SK-N-SH treated with all-trans-retinoic acid at 6 μM for 48 hours (cell line): Measurements from ENCODE around the gene LYPD1.

Experiments
- ATAC-seq: fragments of 200-7000 bp; cut with Tn5 transposase; 3 replicates; pipeline ENCODE4 v1.9.1; 2020; ENCODE audit warnings: mild to moderate bottlenecking, moderate library complexity
- BACH2 ChIP-seq: fragments of 250-450 bp; sonication (Bioruptor Pico); IDR thresholded peaks from 2 replicates; pipeline ENCODE4 v1.9.0; 2021; ENCODE audit warnings: mild to moderate bottlenecking, borderline replicate concordance
- CSDC2 ChIP-seq: fragments of 250-450 bp; sonication (Bioruptor Pico); IDR thresholded peaks from 2 replicates; pipeline ENCODE4 v1.5.0; 2020; ENCODE audit warnings: mild to moderate bottlenecking, moderate library complexity
- ESRRG ChIP-seq: fragments of 250-450 bp; sonication (Bioruptor Pico); IDR thresholded peaks from 2 replicates; pipeline ENCODE4 v1.6.1; 2021; ENCODE audit warnings: mild to moderate bottlenecking
- GLIS3 ChIP-seq: fragments of 250-450 bp; sonication (Bioruptor Pico); IDR thresholded peaks from 2 replicates; pipeline ENCODE4 v1.5.0; 2020; ENCODE audit warnings: mild to moderate bottlenecking, moderate library complexity
- ISL1 ChIP-seq: fragments of 250-450 bp; sonication (Bioruptor Pico); IDR thresholded peaks from 2 replicates; pipeline ENCODE4 v2.1.2; 2022; ENCODE audit warnings: mild to moderate bottlenecking, moderate library complexity
- OSR1 ChIP-seq: fragments of 250-450 bp; sonication (Bioruptor Pico); IDR thresholded peaks from 2 replicates; pipeline ENCODE4 v1.8.0; 2022; ENCODE audit warnings: moderate library complexity, mild to moderate bottlenecking, inconsistent platforms
- PPARA ChIP-seq: fragments of 250-450 bp; sonication (Bioruptor Pico); IDR thresholded peaks from 2 replicates; pipeline ENCODE4 v1.5.0; 2020; ENCODE audit warnings: mild to moderate bottlenecking, borderline replicate concordance
- RARB ChIP-seq: fragments of 250-450 bp; sonication (Bioruptor Pico); IDR thresholded peaks from 2 replicates; pipeline ENCODE4 v1.8.0; 2021; ENCODE audit warnings: mild to moderate bottlenecking, moderate library complexity
- SNAI2 ChIP-seq: fragments of 250-450 bp; sonication (Bioruptor Pico); IDR thresholded peaks from 2 replicates; pipeline ENCODE4 v1.5.0; 2020; ENCODE audit warnings: mild to moderate bottlenecking, moderate library complexity
- TCF4 ChIP-seq: fragments of 250-450 bp; sonication (Bioruptor Pico); IDR thresholded peaks from 2 replicates; pipeline ENCODE4 v1.8.0; 2021; ENCODE audit warnings: mild to moderate bottlenecking, moderate library complexity, borderline replicate concordance
- TOX ChIP-seq: fragments of 250-450 bp; sonication (Bioruptor Pico); IDR thresholded peaks from 2 replicates; pipeline ENCODE4 v1.8.0; 2021; ENCODE audit warnings: mild to moderate bottlenecking, moderate library complexity, borderline replicate concordance
- ZC3H10 ChIP-seq: fragments of 250-450 bp; sonication (Bioruptor Pico); IDR thresholded peaks from 2 replicates; pipeline ENCODE4 v1.5.1; 2021; ENCODE audit warnings: mild to moderate bottlenecking, moderate library complexity
- ZFP3 ChIP-seq: fragments of 250-450 bp; sonication (Bioruptor Pico); IDR thresholded peaks from 2 replicates; pipeline ENCODE4 v1.5.0; 2020; ENCODE audit warnings: mild to moderate bottlenecking, moderate library complexity
- ZFP30 ChIP-seq: fragments of 450-650 bp; formaldehyde crosslinking; IDR thresholded peaks from 2 replicates; pipeline ENCODE4 v1.5.0; 2022; ENCODE audit warnings: mild to moderate bottlenecking, moderate library complexity
- ZNF565 ChIP-seq: fragments of 450-650 bp; formaldehyde crosslinking; conservative IDR thresholded peaks from 2 replicates; pipeline ENCODE4 v1.5.0; 2020; ENCODE audit warnings: low read depth, mild to moderate bottlenecking, moderate library complexity
- ZNF70 ChIP-seq: fragments of 450-650 bp; formaldehyde crosslinking; IDR thresholded peaks from 2 replicates; pipeline ENCODE4 v1.5.0; 2020; ENCODE audit warnings: mild to moderate bottlenecking, moderate library complexity
- ZNF8 ChIP-seq: fragments of 450-650 bp; formaldehyde crosslinking; IDR thresholded peaks from 2 replicates; pipeline ENCODE4 v1.5.0; 2020; ENCODE audit warnings: mild to moderate bottlenecking, moderate library complexity
- TF ChIP-seq, protein P1 (sequence below): fragments of 250-450 bp; sonication (Bioruptor Pico); IDR thresholded peaks from 2 replicates; pipeline ENCODE4 v1.8.0; 2021; ENCODE audit warnings: low read depth, mild to moderate bottlenecking, moderate library complexity, borderline replicate concordance
- TF ChIP-seq, protein P2 (sequence below): fragments of 250-450 bp; sonication (Bioruptor Pico); IDR thresholded peaks from 2 replicates; pipeline ENCODE4 v1.5.0; 2020; ENCODE audit warnings: mild to moderate bottlenecking, moderate library complexity
- TF ChIP-seq, protein P3 (sequence below): fragments of 250-450 bp; sonication (Bioruptor Pico); IDR thresholded peaks from 2 replicates; pipeline ENCODE4 v1.5.1; 2020; ENCODE audit warnings: low read depth, mild to moderate bottlenecking, moderate library complexity
- TF ChIP-seq, protein P4 (sequence below): fragments of 250-450 bp; sonication (Bioruptor Pico); IDR thresholded peaks from 2 replicates; pipeline ENCODE4 v1.8.0; 2020; ENCODE audit warnings: mild to moderate bottlenecking, moderate library complexity, borderline replicate concordance
- TF ChIP-seq, protein P5 (sequence below): fragments of 250-450 bp; sonication (Bioruptor Pico); IDR thresholded peaks from 2 replicates; pipeline ENCODE4 v1.5.1; 2021; ENCODE audit warnings: mild to moderate bottlenecking, moderate library complexity

LYPD1 gene

DNA sequence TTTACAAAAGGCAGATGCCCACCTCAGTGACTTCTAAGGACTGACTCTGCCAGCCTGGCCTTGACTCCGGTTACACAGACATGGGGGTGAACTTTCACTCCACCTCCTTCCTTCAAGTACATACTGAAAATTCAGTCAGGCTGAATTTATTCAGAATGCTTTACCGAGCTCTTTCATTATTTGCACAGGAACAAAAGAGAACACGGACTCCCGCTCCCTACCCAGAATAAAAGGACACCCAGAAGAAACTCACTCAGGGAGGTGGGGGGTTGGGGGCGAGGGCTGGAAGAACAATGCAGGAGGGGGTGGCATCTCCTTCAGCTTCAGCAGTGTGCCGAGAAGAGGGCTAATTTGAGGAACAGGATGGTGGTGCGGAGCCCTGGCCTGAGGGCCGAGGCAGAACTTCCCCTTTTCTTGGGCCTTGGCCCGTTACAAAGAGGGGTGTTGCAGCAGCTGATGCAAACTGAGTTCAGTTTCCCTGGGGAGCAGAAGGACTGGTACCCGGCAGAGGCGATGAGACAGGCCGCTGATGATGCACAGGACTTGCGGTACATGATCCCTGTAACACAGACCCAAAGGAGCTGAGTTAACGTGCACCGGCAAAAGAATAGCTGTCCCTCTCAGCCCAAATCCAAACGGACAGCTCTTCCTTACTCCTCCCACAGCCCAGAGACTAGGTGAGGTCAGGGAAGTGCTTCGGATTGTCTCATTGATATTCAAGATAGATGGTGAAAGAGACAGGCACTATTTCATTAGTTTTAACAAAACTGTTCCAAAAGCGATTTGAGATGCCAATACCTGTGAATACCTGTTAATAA, 24.1 kb downstream of the LYPD1 start:
- ATAC-seq, result no peak
- TF ChIP-seq ZNF565 (CRISPR knock-in tag) (no peak), GLIS3 (no peak), ESRRG (CRISPR knock-in tag) (no peak), ZC3H10 (CRISPR knock-in tag) (no peak), ISL1 (no peak), CSDC2 (no peak), TCF4 (CRISPR knock-in tag) (no peak), ZNF70 (CRISPR knock-in tag) (no peak), PPARA (CRISPR knock-in tag) (no peak), SNAI2 (no peak)
- TF ChIP-seq, protein P1, sequence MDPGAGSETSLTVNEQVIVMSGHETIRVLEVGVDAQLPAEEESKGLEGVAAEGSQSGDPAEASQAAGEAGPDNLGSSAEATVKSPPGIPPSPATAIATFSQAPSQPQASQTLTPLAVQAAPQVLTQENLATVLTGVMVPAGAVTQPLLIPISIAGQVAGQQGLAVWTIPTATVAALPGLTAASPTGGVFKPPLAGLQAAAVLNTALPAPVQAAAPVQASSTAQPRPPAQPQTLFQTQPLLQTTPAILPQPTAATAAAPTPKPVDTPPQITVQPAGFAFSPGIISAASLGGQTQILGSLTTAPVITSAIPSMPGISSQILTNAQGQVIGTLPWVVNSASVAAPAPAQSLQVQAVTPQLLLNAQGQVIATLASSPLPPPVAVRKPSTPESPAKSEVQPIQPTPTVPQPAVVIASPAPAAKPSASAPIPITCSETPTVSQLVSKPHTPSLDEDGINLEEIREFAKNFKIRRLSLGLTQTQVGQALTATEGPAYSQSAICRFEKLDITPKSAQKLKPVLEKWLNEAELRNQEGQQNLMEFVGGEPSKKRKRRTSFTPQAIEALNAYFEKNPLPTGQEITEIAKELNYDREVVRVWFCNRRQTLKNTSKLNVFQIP (CRISPR knock-in tag), result no peak
- TF ChIP-seq, protein P2, sequence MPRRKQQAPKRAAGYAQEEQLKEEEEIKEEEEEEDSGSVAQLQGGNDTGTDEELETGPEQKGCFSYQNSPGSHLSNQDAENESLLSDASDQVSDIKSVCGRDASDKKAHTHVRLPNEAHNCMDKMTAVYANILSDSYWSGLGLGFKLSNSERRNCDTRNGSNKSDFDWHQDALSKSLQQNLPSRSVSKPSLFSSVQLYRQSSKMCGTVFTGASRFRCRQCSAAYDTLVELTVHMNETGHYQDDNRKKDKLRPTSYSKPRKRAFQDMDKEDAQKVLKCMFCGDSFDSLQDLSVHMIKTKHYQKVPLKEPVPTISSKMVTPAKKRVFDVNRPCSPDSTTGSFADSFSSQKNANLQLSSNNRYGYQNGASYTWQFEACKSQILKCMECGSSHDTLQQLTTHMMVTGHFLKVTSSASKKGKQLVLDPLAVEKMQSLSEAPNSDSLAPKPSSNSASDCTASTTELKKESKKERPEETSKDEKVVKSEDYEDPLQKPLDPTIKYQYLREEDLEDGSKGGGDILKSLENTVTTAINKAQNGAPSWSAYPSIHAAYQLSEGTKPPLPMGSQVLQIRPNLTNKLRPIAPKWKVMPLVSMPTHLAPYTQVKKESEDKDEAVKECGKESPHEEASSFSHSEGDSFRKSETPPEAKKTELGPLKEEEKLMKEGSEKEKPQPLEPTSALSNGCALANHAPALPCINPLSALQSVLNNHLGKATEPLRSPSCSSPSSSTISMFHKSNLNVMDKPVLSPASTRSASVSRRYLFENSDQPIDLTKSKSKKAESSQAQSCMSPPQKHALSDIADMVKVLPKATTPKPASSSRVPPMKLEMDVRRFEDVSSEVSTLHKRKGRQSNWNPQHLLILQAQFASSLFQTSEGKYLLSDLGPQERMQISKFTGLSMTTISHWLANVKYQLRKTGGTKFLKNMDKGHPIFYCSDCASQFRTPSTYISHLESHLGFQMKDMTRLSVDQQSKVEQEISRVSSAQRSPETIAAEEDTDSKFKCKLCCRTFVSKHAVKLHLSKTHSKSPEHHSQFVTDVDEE (CRISPR knock-in tag), result no peak

DNA sequence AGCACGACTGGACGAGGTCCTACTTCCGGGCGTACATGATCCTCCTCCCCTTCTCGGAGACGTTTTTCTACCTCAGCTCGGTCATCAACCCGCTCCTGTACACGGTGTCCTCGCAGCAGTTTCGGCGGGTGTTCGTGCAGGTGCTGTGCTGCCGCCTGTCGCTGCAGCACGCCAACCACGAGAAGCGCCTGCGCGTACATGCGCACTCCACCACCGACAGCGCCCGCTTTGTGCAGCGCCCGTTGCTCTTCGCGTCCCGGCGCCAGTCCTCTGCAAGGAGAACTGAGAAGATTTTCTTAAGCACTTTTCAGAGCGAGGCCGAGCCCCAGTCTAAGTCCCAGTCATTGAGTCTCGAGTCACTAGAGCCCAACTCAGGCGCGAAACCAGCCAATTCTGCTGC, 24.8 kb downstream of the LYPD1 start:
- no peak for TF ChIP-seq RARB (CRISPR knock-in tag)
- no peak for TF ChIP-seq ZNF70 (CRISPR knock-in tag)
- TF ChIP-seq PPARA (CRISPR knock-in tag), result no peak
- TF ChIP-seq CSDC2, result no peak
- TF ChIP-seq, protein P3, sequence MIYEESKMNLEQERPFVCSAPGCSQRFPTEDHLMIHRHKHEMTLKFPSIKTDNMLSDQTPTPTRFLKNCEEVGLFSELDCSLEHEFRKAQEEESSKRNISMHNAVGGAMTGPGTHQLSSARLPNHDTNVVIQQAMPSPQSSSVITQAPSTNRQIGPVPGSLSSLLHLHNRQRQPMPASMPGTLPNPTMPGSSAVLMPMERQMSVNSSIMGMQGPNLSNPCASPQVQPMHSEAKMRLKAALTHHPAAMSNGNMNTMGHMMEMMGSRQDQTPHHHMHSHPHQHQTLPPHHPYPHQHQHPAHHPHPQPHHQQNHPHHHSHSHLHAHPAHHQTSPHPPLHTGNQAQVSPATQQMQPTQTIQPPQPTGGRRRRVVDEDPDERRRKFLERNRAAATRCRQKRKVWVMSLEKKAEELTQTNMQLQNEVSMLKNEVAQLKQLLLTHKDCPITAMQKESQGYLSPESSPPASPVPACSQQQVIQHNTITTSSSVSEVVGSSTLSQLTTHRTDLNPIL (CRISPR knock-in tag), result no peak
- TF ChIP-seq BACH2, result no peak
- TF ChIP-seq, all 23 proteins: peak for 0
- ATAC-seq, result no peak

DNA sequence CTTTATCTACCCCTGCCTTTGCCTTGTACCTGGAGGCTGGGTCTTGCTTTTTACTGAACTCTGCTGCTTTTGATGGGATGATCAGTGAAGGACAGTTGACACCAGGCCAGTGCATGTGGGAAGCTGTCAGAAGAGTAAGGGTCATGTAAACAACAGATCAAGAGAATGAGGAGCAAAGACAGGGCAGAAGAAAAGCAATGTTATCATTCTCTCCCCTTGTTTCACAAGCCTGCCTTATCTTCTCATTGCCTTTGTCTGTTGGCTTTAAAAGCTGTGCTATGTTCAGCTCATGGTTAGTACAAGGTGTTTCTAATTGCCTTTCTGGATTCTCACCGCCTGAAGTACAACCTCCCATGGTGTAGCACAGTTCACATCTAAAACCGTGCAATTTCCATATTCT, 27.6 kb downstream of the LYPD1 start:
- no peak for ATAC-seq
- TF ChIP-seq ZC3H10 (CRISPR knock-in tag) (no peak), GLIS3 (no peak), OSR1 (CRISPR knock-in tag) (no peak), ZNF8 (CRISPR knock-in tag) (no peak), SNAI2 (no peak), BACH2 (no peak), ZFP3 (CRISPR knock-in tag) (no peak), ZFP30 (CRISPR knock-in tag) (no peak), ESRRG (CRISPR knock-in tag) (no peak), TOX (no peak), PPARA (CRISPR knock-in tag) (no peak), ZNF565 (CRISPR knock-in tag) (no peak)
- TF ChIP-seq, protein P1 (CRISPR knock-in tag), result no peak
- TF ChIP-seq, protein P3 (CRISPR knock-in tag), result no peak
- TF ChIP-seq, protein P4, sequence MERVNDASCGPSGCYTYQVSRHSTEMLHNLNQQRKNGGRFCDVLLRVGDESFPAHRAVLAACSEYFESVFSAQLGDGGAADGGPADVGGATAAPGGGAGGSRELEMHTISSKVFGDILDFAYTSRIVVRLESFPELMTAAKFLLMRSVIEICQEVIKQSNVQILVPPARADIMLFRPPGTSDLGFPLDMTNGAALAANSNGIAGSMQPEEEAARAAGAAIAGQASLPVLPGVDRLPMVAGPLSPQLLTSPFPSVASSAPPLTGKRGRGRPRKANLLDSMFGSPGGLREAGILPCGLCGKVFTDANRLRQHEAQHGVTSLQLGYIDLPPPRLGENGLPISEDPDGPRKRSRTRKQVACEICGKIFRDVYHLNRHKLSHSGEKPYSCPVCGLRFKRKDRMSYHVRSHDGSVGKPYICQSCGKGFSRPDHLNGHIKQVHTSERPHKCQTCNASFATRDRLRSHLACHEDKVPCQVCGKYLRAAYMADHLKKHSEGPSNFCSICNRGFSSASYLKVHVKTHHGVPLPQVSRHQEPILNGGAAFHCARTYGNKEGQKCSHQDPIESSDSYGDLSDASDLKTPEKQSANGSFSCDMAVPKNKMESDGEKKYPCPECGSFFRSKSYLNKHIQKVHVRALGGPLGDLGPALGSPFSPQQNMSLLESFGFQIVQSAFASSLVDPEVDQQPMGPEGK (CRISPR knock-in tag), result no peak
- TF ChIP-seq, protein P5, sequence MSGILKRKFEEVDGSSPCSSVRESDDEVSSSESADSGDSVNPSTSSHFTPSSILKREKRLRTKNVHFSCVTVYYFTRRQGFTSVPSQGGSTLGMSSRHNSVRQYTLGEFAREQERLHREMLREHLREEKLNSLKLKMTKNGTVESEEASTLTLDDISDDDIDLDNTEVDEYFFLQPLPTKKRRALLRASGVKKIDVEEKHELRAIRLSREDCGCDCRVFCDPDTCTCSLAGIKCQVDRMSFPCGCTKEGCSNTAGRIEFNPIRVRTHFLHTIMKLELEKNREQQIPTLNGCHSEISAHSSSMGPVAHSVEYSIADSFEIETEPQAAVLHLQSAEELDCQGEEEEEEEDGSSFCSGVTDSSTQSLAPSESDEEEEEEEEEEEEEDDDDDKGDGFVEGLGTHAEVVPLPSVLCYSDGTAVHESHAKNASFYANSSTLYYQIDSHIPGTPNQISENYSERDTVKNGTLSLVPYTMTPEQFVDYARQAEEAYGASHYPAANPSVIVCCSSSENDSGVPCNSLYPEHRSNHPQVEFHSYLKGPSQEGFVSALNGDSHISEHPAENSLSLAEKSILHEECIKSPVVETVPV (CRISPR knock-in tag), result no peak
